NCI-H1417 treated with DMSO at 0.1 percent for 48 hours (cell line): Measurements from ENCODE around the gene GRIK2.

ENCODE experiments used
- DNase-seq: peaks from one replicate; lab custom pipeline; 2025; lab: John Stamatoyannopoulos, UW

GRIK2 gene

GRCh38 chr6:101716810-101717209 lies 323.3 kb downstream of the GRIK2 start:
- no peak for DNase-seq

- DNase-seq = no peak
Measured at GRCh38 chr6:101719521-101719920, 326.0 kb downstream of the GRIK2 start.

GRCh38 chr6:101722471-101722870 lies 329.0 kb downstream of the GRIK2 start:
- DNase-seq = no peak

GRCh38 chr6:101722991-101723579 lies 329.6 kb downstream of the GRIK2 start:
- DNase-seq = no peak

GRCh38 chr6:101728388-101728787 lies 334.9 kb downstream of the GRIK2 start:
- DNase-seq = no peak

- no peak for DNase-seq
Measured at GRCh38 chr6:101728956-101729355, 335.4 kb downstream of the GRIK2 start.

GRCh38 chr6:101730954-101731353 lies 337.4 kb downstream of the GRIK2 start:
- no peak for DNase-seq

GRCh38 chr6:101733899-101734298 lies 340.4 kb downstream of the GRIK2 start:
- no peak for DNase-seq

GRCh38 chr6:101738481-101738880 lies 345.0 kb downstream of the GRIK2 start:
- DNase-seq = no peak

GRCh38 chr6:101740631-101741030 lies 347.1 kb downstream of the GRIK2 start:
- no peak for DNase-seq

GRCh38 chr6:101741474-101742171 lies 348.1 kb downstream of the GRIK2 start:
- DNase-seq = no peak

GRCh38 chr6:101747160-101747559 lies 353.7 kb downstream of the GRIK2 start:
- DNase-seq = no peak

- DNase-seq = no peak
Measured at GRCh38 chr6:101747716-101748115, 354.2 kb downstream of the GRIK2 start.

GRCh38 chr6:101755931-101756330 lies 362.4 kb downstream of the GRIK2 start:
- DNase-seq = no peak

GRCh38 chr6:101758368-101758767 lies 364.9 kb downstream of the GRIK2 start:
- DNase-seq = no peak

- no peak for DNase-seq
Measured at GRCh38 chr6:101760843-101761621, 367.5 kb downstream of the GRIK2 start.

GRCh38 chr6:101762851-101763250 lies 369.3 kb downstream of the GRIK2 start:
- no peak for DNase-seq

- no peak for DNase-seq
Measured at GRCh38 chr6:101765281-101765680, 371.8 kb downstream of the GRIK2 start.

- DNase-seq = no peak
Measured at GRCh38 chr6:101770116-101770515, 376.6 kb downstream of the GRIK2 start.

- no peak for DNase-seq
Measured at GRCh38 chr6:101776919-101777350, 383.4 kb downstream of the GRIK2 start.

GRCh38 chr6:101777646-101778045 lies 384.1 kb downstream of the GRIK2 start:
- no peak for DNase-seq

GRCh38 chr6:101779051-101779844 lies 385.7 kb downstream of the GRIK2 start:
- DNase-seq = no peak
